K562 (cell line): ENCODE data around the gene DENND1A. TPM values are rescaled to one million over a fixed set of nuclear protein-coding genes. Genes with fewer than 3 reads are reported as not detected.

Experiments used
- ATAC-seq: fragments of 200-7000 bp; cut with Tn5 transposase; 3 replicates; pipeline ENCODE4 v1.9.1; 2020; ENCODE audit warnings: moderate library complexity
- BruUV-seq: library from RNA; stranded (reverse); fragments of 400-500 nt; replicated peaks from 2 replicates; lab custom pipeline; 2021; lab: Mats Ljungman, UMichigan
- CTCF ChIA-PET: fragments of 300-600 bp; formaldehyde crosslinking; extraction: SDS; loops from one replicate; lab custom pipeline; 2021; ENCODE audit warnings: low intra/inter-chr PET ratio; lab: Yijun Ruan, JAX
- POLR2A ChIA-PET: fragments of 300-600, 350-650 bp; sonication (Branson Sonifier 250); formaldehyde crosslinking; extraction: SDS; loops from one replicate; lab custom pipeline; 2021; ENCODE audit warnings: antibody characterized with exemption, inconsistent platforms; lab: Yijun Ruan, JAX
- DNase-seq, 4 experiments: peaks; one replicate each; pipeline versions ENCODE4 v3.0.0 to v3.0.0-alpha.2; 2011 to 2018; ENCODE audit warnings: low spot score in 3 of 4, mixed read lengths in 3 of 4; ENCODE audit errors: extremely low read depth in 1 of 4
- FAIRE-seq: peaks from 2 replicates; lab custom pipeline; 2011; peaks lifted over from hg19 to GRCh38; lab: Jason Lieb, UNC
- H2AFZ ChIP-seq: 2 replicates; pipeline ENCODE4 v1.6.0; 2011; ENCODE audit warnings: low read depth, low read length, control low read depth, inconsistent platforms
- H3K27ac ChIP-seq: fragments of 200-600 bp; 3 replicates; pipeline ENCODE4 v1.8.0; 2011; ENCODE audit warnings: low read depth, mild to moderate bottlenecking, control low read depth, inconsistent platforms, low read length, moderate library complexity, mixed read lengths; ENCODE audit errors: extremely low read depth
- H3K27me3 ChIP-seq, 2 experiments: fragments of 300-600 bp in 1 of 2; 2 replicates in 1 of 2; 3 replicates in 1 of 2; pipeline versions ENCODE4 v1.6.0 to v1.8.0; 2011; ENCODE audit warnings: inconsistent platforms in 2 of 2, low read length in 2 of 2, mild to moderate bottlenecking in 1 of 2, mixed read lengths in 1 of 2, moderate library complexity in 1 of 2; ENCODE audit not compliant: control insufficient read depth in 2 of 2, insufficient read depth in 2 of 2
- H3K36me3 ChIP-seq: fragments of 300-600 bp; 3 replicates; pipeline ENCODE4 v1.8.0; 2011; ENCODE audit warnings: mild to moderate bottlenecking, low read length, inconsistent platforms; ENCODE audit not compliant: control insufficient read depth, insufficient read depth
- H3K4me1 ChIP-seq, 2 experiments: fragments of 200-600 bp in 1 of 2; replicated peaks in 1 of 2; 2 replicates in 1 of 2; 3 replicates in 1 of 2; pipeline versions ENCODE4 v1.5.1 to v1.8.0; 2011; ENCODE audit warnings: inconsistent platforms in 2 of 2, low read length in 2 of 2, mild to moderate bottlenecking in 1 of 2, mixed read lengths in 1 of 2, moderate library complexity in 1 of 2; ENCODE audit not compliant: control insufficient read depth in 2 of 2, insufficient read depth in 2 of 2
- H3K4me2 ChIP-seq: 2 replicates; pipeline ENCODE4 v1.6.1; 2011; ENCODE audit warnings: low read length, control low read depth, inconsistent platforms, mixed read lengths; ENCODE audit not compliant: insufficient read depth
- H3K4me3 ChIP-seq: fragments of 200-600 bp; sonication (generic), shearing (Covaris generic); 2 replicates; pipeline ENCODE4 v1.5.1; 2016; ENCODE audit warnings: control low read depth, inconsistent platforms
- H3K79me2 ChIP-seq: fragments of 200-600 bp; 3 replicates; pipeline ENCODE4 v1.8.0; 2011; ENCODE audit warnings: low read length, inconsistent platforms; ENCODE audit not compliant: control insufficient read depth, insufficient read depth
- H3K9ac ChIP-seq, 2 experiments: 2 replicates each; pipeline versions ENCODE4 v1.6.0 to v1.6.1; 2011; ENCODE audit warnings: low read depth in 2 of 2, low read length in 2 of 2, control low read depth in 1 of 2, inconsistent platforms in 1 of 2, mild to moderate bottlenecking in 1 of 2, mixed read lengths in 1 of 2; ENCODE audit not compliant: insufficient read depth in 1 of 2
- H3K9me1 ChIP-seq: one replicate; pipeline ENCODE4 v1.6.0; 2011; ENCODE audit warnings: inconsistent platforms, mild to moderate bottlenecking, low read length, moderate library complexity; ENCODE audit not compliant: control insufficient read depth, insufficient read depth
- H3K9me3 ChIP-seq: replicated peaks from 2 replicates; pipeline ENCODE4 v1.5.1; 2011; ENCODE audit warnings: low read depth, low read length, inconsistent platforms; ENCODE audit not compliant: control insufficient read depth, insufficient read depth
- H4K20me1 ChIP-seq: replicated peaks from 2 replicates; pipeline ENCODE4 v1.6.1; 2011; ENCODE audit warnings: low read length, inconsistent platforms, mixed read lengths; ENCODE audit not compliant: control insufficient read depth, insufficient read depth
- BHLHE40 ChIP-seq: IDR thresholded peaks from 2 replicates; pipeline ENCODE4 v1.6.1; 2011; ENCODE audit warnings: low read length, improper control_type of control experiment
- C11orf30 ChIP-seq: fragments of 450-650 bp; IDR thresholded peaks from 2 replicates; pipeline ENCODE4 v1.6.1; 2016; ENCODE audit warnings: low read depth, mild to moderate bottlenecking
- E2F3 ChIP-seq: fragments of 250-450 bp; sonication (Bioruptor Pico); IDR thresholded peaks from 2 replicates; pipeline ENCODE4 v1.4.0; 2020; ENCODE audit warnings: mild to moderate bottlenecking
- FOSL1 ChIP-seq: fragments of 200-800 bp; sonication (Bioruptor generic); conservative IDR thresholded peaks from 2 replicates; pipeline ENCODE4 v1.6.1; 2016; ENCODE audit warnings: missing genetic modification characterization, missing compliant biosample characterization
- KLF10 ChIP-seq: fragments of 250-450 bp; sonication (Bioruptor Pico); IDR thresholded peaks from 2 replicates; pipeline ENCODE4 v1.6.1; 2021; ENCODE audit warnings: matching md5 sums
- MAFF ChIP-seq: IDR thresholded peaks from 2 replicates; pipeline ENCODE4 v1.6.1; 2012; ENCODE audit warnings: low read length, improper control_type of control experiment
- MAFK ChIP-seq: IDR thresholded peaks from 2 replicates; pipeline ENCODE4 v1.6.1; 2011; ENCODE audit warnings: low read length, improper control_type of control experiment
- NR2C1 ChIP-seq, 2 experiments: fragments of 450-650 bp; IDR thresholded peaks; 2 replicates each; pipeline ENCODE4 v1.6.1; 2017; ENCODE audit warnings: mild to moderate bottlenecking in 2 of 2, antibody characterized with exemption in 1 of 2, inconsistent platforms in 1 of 2, missing compliant biosample characterization in 1 of 2, missing genetic modification characterization in 1 of 2
- PHF20 ChIP-seq: fragments of 450-650 bp; IDR thresholded peaks from 2 replicates; pipeline ENCODE4 v1.6.1; 2018; ENCODE audit not compliant: partially characterized antibody
- PTRF ChIP-seq: fragments of 450-650 bp; IDR thresholded peaks from 2 replicates; pipeline ENCODE4 v1.6.1; 2016; ENCODE audit warnings: mild to moderate bottlenecking, missing genetic modification characterization, missing compliant biosample characterization
- RBM39 ChIP-seq: fragments of 200-400 bp; formaldehyde crosslinking; optimal IDR thresholded peaks from 2 replicates; pipeline ENCODE3; 2018; ENCODE audit warnings: low read depth, low read length
- SMARCA4 ChIP-seq: fragments of 450-650 bp; IDR thresholded peaks from 2 replicates; pipeline ENCODE4 v1.6.1; 2016
- ZNF316 ChIP-seq: fragments of 450-650 bp; IDR thresholded peaks from 2 replicates; pipeline ENCODE4 v1.6.1; 2016
- ZNF347 ChIP-seq: fragments of 450-650 bp; formaldehyde crosslinking; IDR thresholded peaks from 2 replicates; pipeline ENCODE4 v1.4.0; 2020; ENCODE audit warnings: low read depth, mild to moderate bottlenecking, moderate library complexity
- WGBS: fragments of 100-300 bp; shearing (Covaris generic); methylation state at CpG from one replicate; pipeline ENCODE4 v1.1.6; 2016; ENCODE audit warnings: low coverage, mixed read lengths; ENCODE audit not compliant: insufficient coverage; ENCODE audit errors: missing lambda C conversion rate; 5-methylcytosine and 5-hydroxymethylcytosine counted together
- in situ Hi-C: fragments of 300-500 bp; cut with MboI; formaldehyde crosslinking; loops from 4 replicates; pipeline ENCODE4 v1.15.0; 2018; ENCODE audit warnings: inconsistent platforms, mixed read lengths
- intact Hi-C: fragments of 100-400 bp; cut with micrococcal nuclease; formaldehyde crosslinking; loops from 2 replicates; pipeline ENCODE4 v1.14.2; 2022
- polyA plus RNA-seq, 8 experiments: library from polyadenylated mRNA; depleted of rRNA in 4 of 8; stranded (reverse) in 5 of 8; unstranded in 3 of 8; fragments of >200 nt; fragmentation: Nextera tagmentation in 2 of 8; fragmentation: Illumina TruSeq in 1 of 8; extraction: Ambion mirVana in 2 of 8; extraction: Trizol in 1 of 8; gene quantifications; 2 replicates each; pipeline versions ENCODE4 v1.2.1 to v1.2.3, GENCODE V29; 2011 to 2014; ENCODE audit warnings: inconsistent platforms in 1 of 8, missing spikeins in 1 of 8
- total RNA-seq, 7 experiments: library from RNA; depleted of rRNA in 6 of 7; stranded (reverse); fragments of >200 nt in 6 of 7; fragmentation: Illumina TruSeq in 2 of 7; extraction: Trizol in 2 of 7; gene quantifications; 2 replicates each; pipeline versions ENCODE4 v1.2.1 to v1.2.3, GENCODE V29; 2011 to 2021; ENCODE audit warnings: low replicate concordance in 1 of 7
- TF ChIP-seq, protein P1 (sequence below), 2 experiments: IDR thresholded peaks in 1 of 2; conservative IDR thresholded peaks in 1 of 2; 2 replicates each; pipeline ENCODE4 v1.6.1; 2016; ENCODE audit warnings: low read depth in 2 of 2, mild to moderate bottlenecking in 1 of 2, missing compliant biosample characterization in 1 of 2, missing genetic modification characterization in 1 of 2, moderate library complexity in 1 of 2
- TF ChIP-seq, protein P2 (sequence below): fragments of 200-800 bp; sonication (Bioruptor generic); IDR thresholded peaks from 2 replicates; pipeline ENCODE4 v1.6.1; 2017; ENCODE audit warnings: missing genetic modification characterization, missing compliant biosample characterization
- TF ChIP-seq, protein P3 (sequence below): sonication (generic); formaldehyde crosslinking; IDR thresholded peaks from 2 replicates; pipeline ENCODE4 v1.8.1; 2023; ENCODE audit warnings: mild to moderate bottlenecking, missing genetic modification reagents

Gene DENND1A
- total and polyA plus RNA-seq, 9 of the 15 experiments (the other 6 are each of a cell fraction or from before 2014, with no cell fraction given): 7.6 to 29.5 (median 15.7) TPM

DNA sequence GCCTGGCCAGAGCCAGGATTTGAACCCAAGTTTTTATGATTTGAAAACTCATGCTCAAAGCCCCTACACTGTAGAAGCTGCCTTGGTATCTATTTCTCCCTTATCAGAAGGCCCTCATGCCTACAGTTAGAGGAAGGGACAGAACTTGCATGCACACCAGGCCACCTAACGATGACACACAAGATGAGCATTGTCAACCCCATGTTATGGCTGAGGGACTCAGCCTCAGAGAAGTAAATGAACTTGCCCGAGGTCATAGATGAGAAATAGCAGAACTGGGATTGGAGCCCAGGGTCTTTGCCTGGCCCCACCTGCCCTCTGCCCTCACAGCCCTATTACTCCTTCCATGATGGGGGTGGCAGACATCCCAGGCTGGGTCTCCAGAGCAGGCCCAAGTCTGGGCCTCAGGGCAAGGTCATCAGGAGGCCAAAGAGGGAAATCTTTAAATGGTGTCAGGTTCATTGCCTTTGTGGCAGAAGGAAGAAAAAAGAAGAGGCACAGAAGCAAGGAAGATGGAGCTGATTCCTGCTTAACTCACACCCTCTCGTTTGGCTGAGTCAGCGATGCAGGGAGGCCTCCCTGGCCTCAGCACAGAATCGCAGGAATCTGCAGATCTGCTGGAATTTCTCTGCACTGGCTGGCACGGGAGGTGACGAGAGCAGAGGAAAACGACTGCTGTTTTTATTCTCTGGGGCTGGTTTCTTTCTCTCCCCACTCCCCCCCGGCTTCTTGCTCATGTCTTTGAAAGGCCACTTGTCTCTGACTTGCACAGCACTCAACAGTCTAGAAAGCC lies 594.5 kb downstream of the DENND1A start:
- H4K20me1 ChIP-seq: no peaks in the 10 kb centered on the region
- H3K4me2 ChIP-seq: no peak overlapping the region
- ChIA-PET POLR2A (interaction anchor here (0.6 to 2.2 kb wide), 4 partner anchors 9 to 36 kb away, joined by 3 to 12 read pairs (median 3); no protein-coding TSS in a partner anchor), CTCF (no interaction called here)
- no peaks in the 10 kb centered on the region for H3K9me1 ChIP-seq
- H2AFZ ChIP-seq: peak overlapping the region; percentile 77
- 15% methylated on average over 9 of the region's 9 CpGs for WGBS
- H3K9me3 ChIP-seq: no peaks in the 10 kb centered on the region
- no peaks in the 10 kb centered on the region for H3K36me3 ChIP-seq
- intact Hi-C loops: no loop called here
- peak; percentile 60 for FAIRE-seq
- peak in 1 of 4 experiments; percentile 57 for DNase-seq
- in situ Hi-C loops: no loop called here
- no TSS peak for BruUV-seq
- ATAC-seq: peak; percentile 8; the same call in 1 of the 3 replicates
- peak overlapping the region; percentile 23; the same call in 1 of the 3 replicates for H3K27ac ChIP-seq
- no peaks in the 10 kb centered on the region for H3K79me2 ChIP-seq
- peaks cover 36 to 44% of the 10 kb centered on the region in 2 experiments for H3K4me1 ChIP-seq
- H3K4me3 ChIP-seq: no peak overlapping the region
- peak overlapping the region in 1 of 2 experiments; percentile 80; a peak in 1 of 4 replicates for H3K9ac ChIP-seq
- no peaks in the 10 kb centered on the region for H3K27me3 ChIP-seq
- TF ChIP-seq, protein P1, sequence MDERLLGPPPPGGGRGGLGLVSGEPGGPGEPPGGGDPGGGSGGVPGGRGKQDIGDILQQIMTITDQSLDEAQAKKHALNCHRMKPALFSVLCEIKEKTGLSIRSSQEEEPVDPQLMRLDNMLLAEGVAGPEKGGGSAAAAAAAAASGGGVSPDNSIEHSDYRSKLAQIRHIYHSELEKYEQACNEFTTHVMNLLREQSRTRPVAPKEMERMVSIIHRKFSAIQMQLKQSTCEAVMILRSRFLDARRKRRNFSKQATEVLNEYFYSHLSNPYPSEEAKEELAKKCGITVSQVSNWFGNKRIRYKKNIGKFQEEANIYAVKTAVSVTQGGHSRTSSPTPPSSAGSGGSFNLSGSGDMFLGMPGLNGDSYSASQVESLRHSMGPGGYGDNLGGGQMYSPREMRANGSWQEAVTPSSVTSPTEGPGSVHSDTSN (CRISPR knock-in tag; IDR thresholded peaks at IDR 0.05; ENCODE audit: low read depth): no peak
- TF ChIP-seq, protein P1 (tag; conservative IDR thresholded peaks at IDR 0.05; ENCODE audit: low read depth): peak; percentile 28; the same call in 1 of the 2 replicates
- TF ChIP-seq KLF10 (0 out of 2 replicates have a peak, but pooled peaks have one; percentile 23), ZNF347 (CRISPR knock-in tag) (no peak), ZNF316 (peak; percentile 97), MAFF (peak; percentile 92), PTRF (peak; percentile 29; the same call in 1 of the 2 replicates), C11orf30 (peak; percentile 97), SMARCA4 (no peak), NR2C1 (IDR thresholded peaks at IDR 0.05) (no peak), NR2C1 (tag; IDR thresholded peaks at IDR 0.05) (0 out of 2 replicates have a peak, but pooled peaks have one; percentile 35), PHF20 (peak; percentile 20), MAFK (peak; percentile 93), BHLHE40 (peak; percentile 45), E2F3 (CRISPR knock-in tag) (no peak), FOSL1 (tag) (peak; percentile 30; the same call in 1 of the 2 replicates), RBM39 (no peak)
- TF ChIP-seq, protein P2, sequence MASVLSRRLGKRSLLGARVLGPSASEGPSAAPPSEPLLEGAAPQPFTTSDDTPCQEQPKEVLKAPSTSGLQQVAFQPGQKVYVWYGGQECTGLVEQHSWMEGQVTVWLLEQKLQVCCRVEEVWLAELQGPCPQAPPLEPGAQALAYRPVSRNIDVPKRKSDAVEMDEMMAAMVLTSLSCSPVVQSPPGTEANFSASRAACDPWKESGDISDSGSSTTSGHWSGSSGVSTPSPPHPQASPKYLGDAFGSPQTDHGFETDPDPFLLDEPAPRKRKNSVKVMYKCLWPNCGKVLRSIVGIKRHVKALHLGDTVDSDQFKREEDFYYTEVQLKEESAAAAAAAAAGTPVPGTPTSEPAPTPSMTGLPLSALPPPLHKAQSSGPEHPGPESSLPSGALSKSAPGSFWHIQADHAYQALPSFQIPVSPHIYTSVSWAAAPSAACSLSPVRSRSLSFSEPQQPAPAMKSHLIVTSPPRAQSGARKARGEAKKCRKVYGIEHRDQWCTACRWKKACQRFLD: 0 out of 2 replicates have a peak, but pooled peaks have one; percentile 35
- TF ChIP-seq, protein P3, sequence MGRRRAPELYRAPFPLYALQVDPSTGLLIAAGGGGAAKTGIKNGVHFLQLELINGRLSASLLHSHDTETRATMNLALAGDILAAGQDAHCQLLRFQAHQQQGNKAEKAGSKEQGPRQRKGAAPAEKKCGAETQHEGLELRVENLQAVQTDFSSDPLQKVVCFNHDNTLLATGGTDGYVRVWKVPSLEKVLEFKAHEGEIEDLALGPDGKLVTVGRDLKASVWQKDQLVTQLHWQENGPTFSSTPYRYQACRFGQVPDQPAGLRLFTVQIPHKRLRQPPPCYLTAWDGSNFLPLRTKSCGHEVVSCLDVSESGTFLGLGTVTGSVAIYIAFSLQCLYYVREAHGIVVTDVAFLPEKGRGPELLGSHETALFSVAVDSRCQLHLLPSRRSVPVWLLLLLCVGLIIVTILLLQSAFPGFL (CRISPR knock-in tag): no peak
